ENCODE measurements around the gene DAPP1.
"Not testable (repeated sequence)": the region's sequence is repeated elsewhere in the genome, so short reads cannot be mapped to it uniquely, and the experiment has no call there.

DAPP1 gene

GRCh38 chr4:99822734-99823133 lies 6.1 kb downstream of the DAPP1 start:
- TF ChIP-seq, protein P1, sequence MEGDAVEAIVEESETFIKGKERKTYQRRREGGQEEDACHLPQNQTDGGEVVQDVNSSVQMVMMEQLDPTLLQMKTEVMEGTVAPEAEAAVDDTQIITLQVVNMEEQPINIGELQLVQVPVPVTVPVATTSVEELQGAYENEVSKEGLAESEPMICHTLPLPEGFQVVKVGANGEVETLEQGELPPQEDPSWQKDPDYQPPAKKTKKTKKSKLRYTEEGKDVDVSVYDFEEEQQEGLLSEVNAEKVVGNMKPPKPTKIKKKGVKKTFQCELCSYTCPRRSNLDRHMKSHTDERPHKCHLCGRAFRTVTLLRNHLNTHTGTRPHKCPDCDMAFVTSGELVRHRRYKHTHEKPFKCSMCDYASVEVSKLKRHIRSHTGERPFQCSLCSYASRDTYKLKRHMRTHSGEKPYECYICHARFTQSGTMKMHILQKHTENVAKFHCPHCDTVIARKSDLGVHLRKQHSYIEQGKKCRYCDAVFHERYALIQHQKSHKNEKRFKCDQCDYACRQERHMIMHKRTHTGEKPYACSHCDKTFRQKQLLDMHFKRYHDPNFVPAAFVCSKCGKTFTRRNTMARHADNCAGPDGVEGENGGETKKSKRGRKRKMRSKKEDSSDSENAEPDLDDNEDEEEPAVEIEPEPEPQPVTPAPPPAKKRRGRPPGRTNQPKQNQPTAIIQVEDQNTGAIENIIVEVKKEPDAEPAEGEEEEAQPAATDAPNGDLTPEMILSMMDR (IDR thresholded peaks at IDR 0.05; ENCODE audit: control insufficient read depth, extremely low read depth, insufficient read depth), result no peak
- no peak overlapping the region for H3K4me3 ChIP-seq (ENCODE audit: low read depth, low read length)
- DNase-seq (ENCODE audit: low read depth), result no peak

DNA sequence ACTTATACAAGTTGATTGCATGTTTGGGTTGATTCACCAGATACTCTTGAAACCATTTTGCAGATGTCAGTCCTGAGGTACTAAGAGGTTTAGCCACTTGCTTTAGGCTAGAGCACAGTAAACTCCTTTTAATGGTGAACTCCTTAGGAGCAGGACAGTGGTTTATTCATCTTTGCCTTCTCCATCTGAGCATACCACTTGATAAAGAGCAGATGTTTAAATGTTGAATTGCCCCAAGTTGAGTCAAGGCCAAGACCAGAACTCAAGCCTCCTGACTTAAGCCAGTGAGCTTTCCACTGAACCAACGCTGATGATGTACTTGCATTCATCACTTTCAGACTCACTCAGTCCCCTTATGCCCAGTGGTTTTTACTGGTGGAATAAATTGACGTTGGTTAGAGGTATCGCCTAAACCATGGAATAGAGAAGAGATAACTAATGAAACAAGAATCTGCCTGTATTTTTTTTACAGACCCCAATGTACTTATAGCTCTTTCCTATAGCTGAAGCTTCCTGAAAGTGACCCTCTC lies 7.5 kb downstream of the DAPP1 start:
- no peak for DNase-seq (ENCODE audit: low read depth)
- no peak overlapping the region for H3K4me3 ChIP-seq (ENCODE audit: low read depth, low read length)
- TF ChIP-seq, protein P1 (IDR thresholded peaks at IDR 0.05; ENCODE audit: control insufficient read depth, extremely low read depth, insufficient read depth), result no peak

DNA sequence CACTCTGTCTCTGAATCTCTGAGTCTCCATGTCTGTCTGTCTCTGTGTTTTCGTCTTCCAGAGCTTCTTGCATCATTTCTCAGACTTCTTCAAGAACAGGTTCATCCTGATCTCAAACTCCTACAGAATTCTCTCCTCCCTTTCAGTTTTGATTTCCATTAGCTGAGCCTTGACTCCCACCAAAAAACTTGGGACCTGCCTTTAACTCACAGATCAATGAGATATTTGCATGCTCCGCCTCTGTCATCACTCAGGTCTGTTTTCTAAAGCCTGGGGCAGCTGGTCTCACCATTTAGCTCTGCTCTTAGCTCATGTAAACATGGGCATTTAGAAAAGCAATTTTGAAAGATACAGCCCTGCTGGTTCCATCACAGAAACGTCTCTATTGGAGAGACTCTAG lies 8.6 kb downstream of the DAPP1 start:
- H3K4me3 ChIP-seq (ENCODE audit: low read depth, low read length), result no peak overlapping the region
- no peak for DNase-seq (ENCODE audit: low read depth)
- TF ChIP-seq, protein P1 (IDR thresholded peaks at IDR 0.05; ENCODE audit: control insufficient read depth, extremely low read depth, insufficient read depth), result no peak

DNA sequence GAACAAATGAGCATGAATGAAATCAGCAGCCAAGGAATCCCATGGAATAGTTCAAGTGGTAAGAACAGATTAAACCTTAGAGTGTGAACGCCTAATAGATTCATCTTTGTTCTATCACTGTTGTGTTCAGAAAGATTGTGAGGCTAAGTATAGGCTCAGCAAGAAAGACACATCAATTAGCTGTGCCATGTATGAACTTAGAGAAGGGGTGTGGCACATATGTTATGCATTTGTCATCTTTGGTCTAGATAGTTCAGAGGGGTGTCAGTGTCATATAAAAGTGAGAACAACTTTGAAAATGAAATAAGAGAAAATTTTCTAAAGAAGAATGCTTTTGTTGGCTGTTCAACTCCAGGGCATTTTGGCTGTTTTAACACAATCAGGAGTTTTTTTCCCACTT lies 9.4 kb downstream of the DAPP1 start:
- H3K4me3 ChIP-seq (ENCODE audit: low read depth, low read length), result no peak overlapping the region
- no peak for DNase-seq (ENCODE audit: low read depth)
- TF ChIP-seq, protein P1 (IDR thresholded peaks at IDR 0.05; ENCODE audit: control insufficient read depth, extremely low read depth, insufficient read depth), result no peak

DNA sequence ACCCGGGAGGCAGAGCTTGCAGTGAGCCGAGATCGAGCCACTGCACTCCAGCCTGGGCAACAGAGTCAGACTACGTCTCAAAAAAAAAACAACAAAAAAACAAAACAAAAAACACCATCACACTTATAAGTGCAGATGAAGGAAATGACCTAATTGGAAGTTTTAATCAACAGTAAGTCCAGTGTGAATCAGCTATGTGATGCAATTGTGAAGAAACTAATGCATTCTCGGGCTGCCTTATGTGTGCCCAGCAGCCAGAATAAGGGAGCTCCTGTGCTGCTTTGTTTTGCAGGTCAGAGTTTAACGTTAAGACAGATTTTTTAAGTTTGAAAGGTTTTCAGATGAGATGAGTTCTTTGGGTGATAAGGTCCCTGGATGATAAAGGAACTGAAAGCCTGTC lies 10.8 kb downstream of the DAPP1 start:
- TF ChIP-seq, protein P1 (IDR thresholded peaks at IDR 0.05; ENCODE audit: control insufficient read depth, extremely low read depth, insufficient read depth), result no peak
- H3K4me3 ChIP-seq (ENCODE audit: low read depth, low read length), result no peak overlapping the region
- no peak for DNase-seq (ENCODE audit: low read depth)

GRCh38 chr4:99827857-99828256 lies 11.2 kb downstream of the DAPP1 start:
- no peak overlapping the region for H3K4me3 ChIP-seq (ENCODE audit: low read depth, low read length)
- DNase-seq (ENCODE audit: low read depth), result no peak
- TF ChIP-seq, protein P1 (IDR thresholded peaks at IDR 0.05; ENCODE audit: control insufficient read depth, extremely low read depth, insufficient read depth), result no peak

DNA sequence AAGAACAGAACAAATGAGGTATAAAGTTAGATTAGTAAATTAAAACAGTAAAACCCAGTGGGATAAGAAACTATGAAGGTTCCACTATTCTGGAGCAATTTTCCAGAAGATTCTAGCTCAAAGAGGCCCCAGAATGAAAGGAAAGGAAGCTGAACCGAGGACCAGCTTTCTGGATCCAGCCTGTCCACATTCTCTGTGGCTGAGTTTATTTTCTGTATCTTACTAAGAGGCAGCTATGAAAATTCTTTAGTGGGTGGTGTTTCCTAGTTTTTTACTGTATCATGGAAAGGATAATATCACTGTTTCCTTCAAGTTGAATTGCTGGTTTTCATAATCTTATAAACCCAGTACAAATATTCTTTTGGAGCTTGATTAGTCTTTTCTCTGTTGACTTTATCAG lies 11.8 kb downstream of the DAPP1 start:
- DNase-seq (ENCODE audit: low read depth), result no peak
- H3K4me3 ChIP-seq (ENCODE audit: low read depth, low read length), result no peak overlapping the region
- TF ChIP-seq, protein P1 (IDR thresholded peaks at IDR 0.05; ENCODE audit: control insufficient read depth, extremely low read depth, insufficient read depth), result no peak

GRCh38 chr4:99830051-99830450 lies 13.4 kb downstream of the DAPP1 start:
- H3K4me3 ChIP-seq (ENCODE audit: low read depth, low read length); DNase-seq (ENCODE audit: low read depth): not testable (repeated sequence)

Data from LNCaP clone FGC (cell line).